ENCODE data around the gene UGDH. TPM values are rescaled to one million over a fixed set of nuclear protein-coding genes. Genes with fewer than 3 reads are reported as not detected.
"Not testable (repeated sequence)": the region's sequence is repeated elsewhere in the genome, so short reads cannot be mapped to it uniquely, and the experiment has no call there.

Gene UGDH
- total RNA-seq, 2 experiments from 2014 or later: 12.3 TPM

- no peaks in the 10 kb centered on the region for H3K27me3 Mint-ChIP-seq
- peak overlapping the region; percentile 70 for H3K27ac Mint-ChIP-seq
- peak overlapping the region; percentile 98 for H3K4me3 Mint-ChIP-seq
- POLR2A ChIA-PET: no interaction called here
- DNase-seq: no peak
- peaks cover 18% of the 10 kb centered on the region for H3K4me1 Mint-ChIP-seq
- CTCF ChIA-PET: interaction anchor here (0.6 to 0.8 kb wide), 4 partner anchors 8 to 66 kb away, joined by 3 to 5 read pairs (median 4); no protein-coding TSS in a partner anchor
- peaks cover 7% of the 10 kb centered on the region for H3K9me3 Mint-ChIP-seq
- H3K36me3 Mint-ChIP-seq (ENCODE audit: low read depth): peaks cover 10% of the 10 kb centered on the region
Measured at GRCh38 chr4:39525822-39526690, 1.2 kb downstream of the UGDH start.

DNA sequence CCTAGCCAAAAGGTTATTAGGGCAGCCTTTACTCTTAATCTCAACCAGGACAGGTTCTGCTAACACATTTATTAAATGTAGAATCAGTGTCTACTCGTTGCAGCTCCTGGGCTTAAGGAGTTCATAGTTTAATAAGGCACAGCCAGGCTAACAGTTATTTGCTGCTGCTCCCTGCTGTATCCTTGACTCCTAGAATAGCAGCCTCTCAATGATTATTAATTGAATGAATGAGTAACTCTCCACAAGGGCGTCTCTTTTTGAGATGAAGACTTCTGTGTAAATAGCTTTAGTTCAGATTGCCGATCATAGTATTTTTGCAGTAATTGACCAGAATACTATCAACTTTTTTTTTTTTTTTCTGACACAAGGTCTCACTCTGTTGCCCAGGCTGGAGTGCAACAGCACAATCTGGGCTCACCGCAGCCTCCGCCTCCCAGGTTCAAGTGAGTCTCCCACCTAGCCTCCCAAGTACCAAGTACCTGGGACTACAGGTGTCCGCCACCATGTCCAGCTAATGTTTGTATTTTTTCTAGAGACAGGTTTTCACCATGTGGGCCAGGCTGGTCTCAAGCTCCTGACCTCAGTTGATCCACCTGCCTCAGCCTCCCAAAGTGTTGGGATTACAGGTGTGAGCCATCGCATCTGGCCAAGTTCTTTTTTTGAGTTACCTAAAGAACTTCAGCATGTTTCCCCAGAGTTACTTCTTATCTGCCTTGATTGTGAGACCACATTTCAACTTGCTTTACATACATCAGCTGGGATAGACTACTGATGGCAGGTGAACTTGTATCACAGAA, 2.9 kb downstream of the UGDH start:
- DNase-seq: no peak
- ChIA-PET POLR2A (no interaction called here), CTCF (interaction anchor here (0.6 to 0.8 kb wide), 4 partner anchors 9 to 271 kb away, joined by 3 to 9 read pairs (median 4); no protein-coding TSS in a partner anchor)
- H3K4me1 Mint-ChIP-seq: peaks cover 18% of the 10 kb centered on the region
- no peak overlapping the region for H3K4me3 Mint-ChIP-seq
- no peaks in the 10 kb centered on the region for H3K27me3 Mint-ChIP-seq
- H3K9me3 Mint-ChIP-seq: no peaks in the 10 kb centered on the region
- H3K36me3 Mint-ChIP-seq (ENCODE audit: low read depth): no peaks in the 10 kb centered on the region
- no peak overlapping the region for H3K27ac Mint-ChIP-seq

DNA sequence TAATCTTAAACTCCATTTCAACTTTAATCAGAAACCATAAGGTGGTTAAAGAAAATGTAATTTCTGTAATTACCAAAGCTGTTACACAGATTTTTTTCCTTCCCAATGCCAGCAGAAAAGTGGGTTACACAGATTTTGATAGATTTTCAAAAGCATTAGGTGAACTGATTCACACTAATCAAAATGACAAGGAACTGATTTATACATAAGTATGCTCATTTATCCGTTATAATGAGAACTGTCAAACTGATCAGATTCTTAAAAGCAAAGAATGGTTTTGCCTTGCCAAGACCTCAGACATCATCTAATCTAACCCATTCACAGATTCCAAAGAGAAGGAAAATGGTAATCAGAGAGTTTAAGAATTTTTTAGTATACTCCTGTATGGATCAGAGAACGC, 5.2 kb downstream of the UGDH start:
- Mint-ChIP-seq H3K4me3 (no peak overlapping the region), H3K36me3 (ENCODE audit: low read depth) (no peaks in the 10 kb centered on the region), H3K9me3 (no peaks in the 10 kb centered on the region), H3K27ac (no peak overlapping the region), H3K4me1 (peaks cover 12% of the 10 kb centered on the region), H3K27me3 (no peaks in the 10 kb centered on the region)
- no peak for DNase-seq
- ChIA-PET CTCF (no interaction called here), POLR2A (no interaction called here)

GRCh38 chr4:39521253-39521919, 5.9 kb downstream of the UGDH start:
- no peak for DNase-seq
- no peak overlapping the region for H3K27ac Mint-ChIP-seq

DNA sequence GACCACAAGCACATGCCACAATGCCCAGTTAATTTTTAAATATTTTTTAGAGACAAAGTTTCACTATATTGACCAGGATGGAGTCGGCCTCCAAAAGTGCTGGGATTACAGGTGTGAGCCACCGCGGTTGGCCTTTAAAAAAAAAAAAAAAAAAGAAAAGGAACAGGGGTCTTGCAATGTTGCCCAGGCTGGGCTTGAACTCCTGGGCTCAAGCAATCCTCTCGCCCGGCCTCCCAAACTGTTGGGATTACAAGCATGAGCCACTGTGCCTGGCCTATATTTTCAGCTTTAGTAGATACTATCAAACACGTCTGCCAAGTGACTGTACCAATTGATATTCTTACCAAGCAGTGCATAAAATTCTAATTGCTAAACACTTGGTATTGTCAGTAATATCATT, 8.8 kb downstream of the UGDH start:
- CTCF ChIA-PET: no interaction called here
- POLR2A ChIA-PET: no interaction called here
- H3K27ac Mint-ChIP-seq: no peak overlapping the region

More at GRCh38 chr4:39521253-39521919, 5.9 kb downstream of the UGDH start:
- Mint-ChIP-seq H3K4me1 (peaks cover 8% of the 10 kb centered on the region), H3K9me3 (no peaks in the 10 kb centered on the region), H3K27me3 (no peaks in the 10 kb centered on the region), H3K4me3 (no peak overlapping the region), H3K36me3 (ENCODE audit: low read depth) (no peaks in the 10 kb centered on the region)
- ChIA-PET CTCF (no interaction called here), POLR2A (no interaction called here)

GRCh38 chr4:39516407-39516966, 10.8 kb downstream of the UGDH start:
- Mint-ChIP-seq H3K27me3 (no peaks in the 10 kb centered on the region), H3K27ac (no peak overlapping the region), H3K9me3 (no peaks in the 10 kb centered on the region), H3K4me1 (no peaks in the 10 kb centered on the region), H3K4me3 (no peak overlapping the region), H3K36me3 (ENCODE audit: low read depth) (peaks cover 7% of the 10 kb centered on the region)
- ChIA-PET CTCF (no interaction called here), POLR2A (no interaction called here)
- no peak for DNase-seq

More for the DNA sequence above, 8.8 kb downstream of the UGDH start:
- H3K4me1 Mint-ChIP-seq: no peaks in the 10 kb centered on the region
- H3K27me3 Mint-ChIP-seq: no peaks in the 10 kb centered on the region
- H3K36me3 Mint-ChIP-seq (ENCODE audit: low read depth): peaks cover 6% of the 10 kb centered on the region
- no peak for DNase-seq
- H3K9me3 Mint-ChIP-seq: no peaks in the 10 kb centered on the region
- H3K4me3 Mint-ChIP-seq: no peak overlapping the region

- POLR2A ChIA-PET; H3K4me3 Mint-ChIP-seq; CTCF ChIA-PET; H3K36me3 Mint-ChIP-seq (ENCODE audit: low read depth); H3K9me3 Mint-ChIP-seq; H3K4me1 Mint-ChIP-seq; H3K27ac Mint-ChIP-seq; H3K27me3 Mint-ChIP-seq; DNase-seq: not testable (repeated sequence)
Measured at GRCh38 chr4:39515669-39516401, 11.4 kb downstream of the UGDH start.

- Mint-ChIP-seq H3K4me3 (no peak overlapping the region), H3K4me1 (no peaks in the 10 kb centered on the region), H3K9me3 (no peaks in the 10 kb centered on the region), H3K36me3 (ENCODE audit: low read depth) (peaks cover 7% of the 10 kb centered on the region), H3K27me3 (no peaks in the 10 kb centered on the region), H3K27ac (no peak overlapping the region)
- ChIA-PET POLR2A (no interaction called here), CTCF (no interaction called here)
- DNase-seq: no peak
Measured at GRCh38 chr4:39514888-39515401, 12.3 kb downstream of the UGDH start.

DNA sequence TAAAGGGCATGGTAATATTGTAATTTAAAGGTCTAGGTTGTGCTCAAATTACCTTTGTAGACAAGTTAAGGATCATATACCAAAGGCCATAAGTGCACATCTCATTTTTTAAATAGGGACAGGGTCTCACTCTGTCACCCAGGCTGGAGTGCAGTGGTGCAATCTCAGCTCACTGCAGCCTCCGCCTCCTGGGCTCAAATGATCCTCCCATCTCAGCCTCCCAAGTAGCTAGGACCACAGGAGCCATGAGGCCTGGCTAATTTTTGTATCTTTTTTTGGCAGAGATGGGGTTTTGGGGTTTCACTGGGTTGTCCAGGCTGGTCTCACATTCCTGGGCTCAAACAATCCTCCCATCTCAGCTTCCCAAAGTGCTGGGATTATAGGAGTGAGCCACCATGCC, 13.0 kb downstream of the UGDH start:
- H3K36me3 Mint-ChIP-seq (ENCODE audit: low read depth); H3K27ac Mint-ChIP-seq; POLR2A ChIA-PET; H3K27me3 Mint-ChIP-seq; H3K9me3 Mint-ChIP-seq; H3K4me3 Mint-ChIP-seq; DNase-seq; H3K4me1 Mint-ChIP-seq: not testable (repeated sequence)
- CTCF ChIA-PET: interaction anchor here (0.7 kb wide), 1 partner anchor 45 kb away, joined by 3 read pairs; no protein-coding TSS in a partner anchor

DNA sequence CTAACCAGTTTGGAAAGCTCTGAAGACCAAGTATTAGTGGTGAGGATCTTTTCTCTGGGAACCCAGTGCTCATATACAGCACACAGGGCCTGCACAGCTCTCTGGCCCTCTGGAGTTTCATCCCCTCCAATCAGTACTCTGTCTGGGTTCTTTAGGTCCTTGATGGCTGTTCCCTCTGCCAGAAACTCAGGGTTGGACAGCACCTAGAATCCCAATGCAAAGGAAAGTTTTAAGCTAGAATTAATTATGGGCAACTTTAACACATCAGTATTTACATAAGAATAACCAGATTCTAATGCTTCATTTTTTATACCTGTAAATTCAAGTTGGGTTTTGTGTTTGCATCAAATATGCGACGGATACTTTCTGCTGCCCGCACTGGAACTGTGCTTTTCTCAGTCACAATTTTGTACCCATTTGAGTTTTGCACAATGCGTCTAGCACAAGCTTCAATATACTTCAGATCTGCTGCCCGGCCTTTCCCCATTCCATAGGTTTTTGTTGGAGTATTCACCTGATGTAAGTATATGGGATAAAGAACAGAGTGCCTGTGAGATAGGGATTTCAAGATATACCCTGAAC, 16.8 kb downstream of the UGDH start:
- CTCF ChIA-PET: interaction anchor here (0.6 to 1.9 kb wide), 3 partner anchors 16 to 159 kb away, joined by 3 to 5 read pairs (median 3); no protein-coding TSS in a partner anchor
- no peak for DNase-seq
- POLR2A ChIA-PET: no interaction called here
- Mint-ChIP-seq H3K9me3 (no peaks in the 10 kb centered on the region), H3K27ac (no peak overlapping the region), H3K36me3 (ENCODE audit: low read depth) (peaks cover 9% of the 10 kb centered on the region), H3K4me1 (no peaks in the 10 kb centered on the region), H3K27me3 (no peaks in the 10 kb centered on the region), H3K4me3 (no peak overlapping the region)

GRCh38 chr4:39505581-39505980, 21.7 kb downstream of the UGDH start:
- CTCF ChIA-PET: interaction anchor here (0.5 to 0.9 kb wide), 5 partner anchors 37 to 455 kb away, joined by 3 to 5 read pairs (median 3); no protein-coding TSS in a partner anchor
- H3K4me3 Mint-ChIP-seq: no peak overlapping the region
- no peaks in the 10 kb centered on the region for H3K27me3 Mint-ChIP-seq
- H3K36me3 Mint-ChIP-seq (ENCODE audit: low read depth): peaks cover 17% of the 10 kb centered on the region
- no peaks in the 10 kb centered on the region for H3K4me1 Mint-ChIP-seq
- POLR2A ChIA-PET: no interaction called here
- no peak for DNase-seq
- no peak overlapping the region for H3K27ac Mint-ChIP-seq
- no peaks in the 10 kb centered on the region for H3K9me3 Mint-ChIP-seq

GRCh38 chr4:39504538-39504937, 22.7 kb downstream of the UGDH start:
- ChIA-PET POLR2A (no interaction called here), CTCF (no interaction called here)
- Mint-ChIP-seq H3K27ac (no peak overlapping the region), H3K27me3 (no peaks in the 10 kb centered on the region), H3K36me3 (ENCODE audit: low read depth) (peaks cover 19% of the 10 kb centered on the region), H3K4me3 (no peak overlapping the region), H3K9me3 (no peaks in the 10 kb centered on the region), H3K4me1 (no peaks in the 10 kb centered on the region)
- DNase-seq: no peak
